Lower lobe of right lung (tissue), 2 donors: ENCODE results near the gene PPP1CB. TPM values are rescaled to one million over a fixed set of nuclear protein-coding genes. Genes with fewer than 3 reads are reported as not detected.

Experiments used
- ATAC-seq, 2 donors: fragments of 200-7000 bp; cut with Tn5 transposase; one replicate each; pipeline ENCODE4 v1.9.1; 2020 to 2022; ENCODE audit warnings: mild to moderate bottlenecking in 2 of 2, moderate library complexity in 2 of 2
- DNase-seq: peaks from one replicate; pipeline ENCODE4 v3.0.0-alpha.2; 2020
- H3K27ac ChIP-seq: fragments of 200-600 bp; one replicate; pipeline ENCODE4 v1.8.0; 2022
- H3K27me3 ChIP-seq: fragments of 200-600 bp; one replicate; pipeline ENCODE4 v1.8.0; 2022; ENCODE audit warnings: low read depth
- H3K36me3 ChIP-seq: fragments of 200-600 bp; one replicate; pipeline ENCODE4 v1.8.0; 2022; ENCODE audit warnings: mild to moderate bottlenecking
- H3K4me1 ChIP-seq: fragments of 200-600 bp; one replicate; pipeline ENCODE4 v1.8.0; 2022
- H3K4me3 ChIP-seq: fragments of 200-600 bp; one replicate; pipeline ENCODE4 v1.8.0; 2022; ENCODE audit warnings: mild to moderate bottlenecking
- H3K9me3 ChIP-seq: fragments of 200-600 bp; one replicate; pipeline ENCODE4 v1.8.0; 2022
- CTCF ChIP-seq: fragments of 200-600 bp; IDR thresholded peaks from one replicate; pipeline ENCODE4 v1.8.0; 2022; ENCODE audit warnings: antibody characterized with exemption, mild to moderate bottlenecking
- intact Hi-C: fragments of 100-400 bp; cut with DNase I; formaldehyde crosslinking; loops from one replicate; pipeline ENCODE4 v1.11.0; 2022
- total RNA-seq: library from RNA; stranded (reverse); fragmentation: NEBNext Ultra II Directional; extraction: Animal tissue kit (Norgen Biotek cat#: 25700); gene quantifications from one replicate; pipeline ENCODE4 v1.2.1, GENCODE V29; 2021
- donor health status: DM: no; HTN: yes; CAD: no; lungs with severe emphysema.

PPP1CB gene
- total RNA-seq, 1 donor from 2014 or later = 233 TPM

- Histone ChIP-seq H3K36me3 (no peaks in the 10 kb centered on the region), H3K27me3 (no peaks in the 10 kb centered on the region), H3K4me3 (no peak overlapping the region), H3K4me1 (no peaks in the 10 kb centered on the region), H3K27ac (no peak overlapping the region), H3K9me3 (no peaks in the 10 kb centered on the region)
- DNase-seq (no peak), ATAC-seq (no peak)
- intact Hi-C loops = no loop called here
- no peak for TF ChIP-seq CTCF
Observed at GRCh38 chr2:28828382-28828781, 76.8 kb downstream of the PPP1CB start.

GRCh38 chr2:28833740-28834470 lies 82.3 kb downstream of the PPP1CB start:
- ATAC-seq = no peak

GRCh38 chr2:28835781-28836180 lies 84.2 kb downstream of the PPP1CB start:
- Histone ChIP-seq H3K9me3 (no peaks in the 10 kb centered on the region), H3K36me3 (no peaks in the 10 kb centered on the region), H3K27me3 (no peaks in the 10 kb centered on the region), H3K4me1 (no peaks in the 10 kb centered on the region), H3K4me3 (no peak overlapping the region), H3K27ac (no peak overlapping the region)
- DNase-seq (no peak), ATAC-seq (no peak)
- TF ChIP-seq CTCF = no peak
- intact Hi-C loops = no loop called here

More at GRCh38 chr2:28833740-28834470, 82.3 kb downstream of the PPP1CB start:
- Histone ChIP-seq H3K27ac (no peak overlapping the region), H3K36me3 (no peaks in the 10 kb centered on the region), H3K27me3 (no peaks in the 10 kb centered on the region), H3K9me3 (no peaks in the 10 kb centered on the region), H3K4me3 (no peak overlapping the region), H3K4me1 (no peaks in the 10 kb centered on the region)
- intact Hi-C loops = no loop called here
- no peak for DNase-seq
- TF ChIP-seq CTCF = no peak

GRCh38 chr2:28838971-28839370 lies 87.3 kb downstream of the PPP1CB start:
- no peaks in the 10 kb centered on the region for H3K9me3 ChIP-seq
- ATAC-seq (no peak), DNase-seq (no peak)
- H3K4me3 ChIP-seq = no peak overlapping the region
- no peak overlapping the region for H3K27ac ChIP-seq
- intact Hi-C loops = no loop called here
- TF ChIP-seq CTCF = no peak
- H3K36me3 ChIP-seq = no peaks in the 10 kb centered on the region
- H3K27me3 ChIP-seq = no peaks in the 10 kb centered on the region
- H3K4me1 ChIP-seq = no peaks in the 10 kb centered on the region

GRCh38 chr2:28842042-28842441 lies 90.4 kb downstream of the PPP1CB start:
- Histone ChIP-seq H3K9me3 (no peaks in the 10 kb centered on the region), H3K27ac (no peak overlapping the region), H3K4me1 (no peaks in the 10 kb centered on the region), H3K27me3 (no peaks in the 10 kb centered on the region), H3K4me3 (no peak overlapping the region), H3K36me3 (no peaks in the 10 kb centered on the region)
- DNase-seq = no peak
- intact Hi-C loops = no loop called here
- ATAC-seq = no peak
- no peak for TF ChIP-seq CTCF

Other genes with a start within 250 kb of the PPP1CB start
- gene SPDYA, start 59.0 kb downstream of the PPP1CB start, total RNA-seq = 1.9 TPM
- 13.0 TPM for gene TRMT61B, start 118.5 kb downstream of the PPP1CB start, total RNA-seq
- 27.9 TPM for gene WDR43, start 142.8 kb downstream of the PPP1CB start, total RNA-seq
- 15.4 TPM for gene TOGARAM2, start 229.5 kb downstream of the PPP1CB start, total RNA-seq